Limb (tissue), 2 donors: ENCODE measurements around the gene RNF126.
"Not testable (repeated sequence)": the region's sequence is repeated elsewhere in the genome, so short reads cannot be mapped to it uniquely, and the experiment has no call there.

ENCODE experiments used
- DNase-seq, 2 donors: peaks; one replicate each; pipeline ENCODE4 v3.0.0-alpha.2; 2016; ENCODE audit errors: extremely low spot score in 2 of 2

RNF126 gene

DNA sequence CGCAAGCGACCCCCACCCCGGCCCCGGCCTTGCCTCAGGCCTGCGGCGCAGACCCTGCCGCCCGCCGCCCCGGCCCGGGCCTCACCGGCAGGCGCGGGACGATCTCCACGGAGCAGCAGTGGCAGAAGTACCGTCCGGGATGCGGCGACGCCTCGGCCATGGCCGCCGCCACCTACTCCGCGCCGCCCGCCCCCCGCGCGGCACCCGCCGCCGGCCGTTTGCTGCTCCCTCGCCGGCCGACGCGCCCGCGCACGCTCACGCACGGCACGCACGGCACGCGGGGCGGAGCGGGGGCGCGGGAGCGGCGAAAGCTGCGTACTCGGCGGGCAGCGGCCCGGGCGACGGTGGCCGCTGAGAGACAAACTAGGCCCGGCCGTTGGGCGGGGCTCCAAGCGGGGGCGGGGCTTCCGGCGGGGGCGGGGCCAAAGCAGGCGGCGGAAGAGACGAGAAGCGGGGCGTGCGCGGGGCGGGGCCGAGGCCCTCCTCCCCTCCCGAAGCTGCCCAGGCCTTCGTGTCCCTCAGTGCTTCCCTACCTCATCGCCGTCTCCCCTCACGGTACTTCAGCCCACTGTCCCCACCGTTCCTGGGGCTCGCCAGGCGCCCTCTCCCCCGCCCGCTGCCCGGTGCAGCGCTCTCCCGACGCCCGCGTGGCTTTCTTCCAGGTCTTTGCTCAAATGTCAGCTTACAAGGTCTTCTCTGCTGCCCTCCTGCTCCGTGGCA lies at the start of gene RNF126:
RNF126 (minus strand) TSS at position 253 of the 720 bp plus-strand sequence; CDS start at position 160, 93 bp downstream.
- peak; percentile 87 to 98 for DNase-seq

DNA sequence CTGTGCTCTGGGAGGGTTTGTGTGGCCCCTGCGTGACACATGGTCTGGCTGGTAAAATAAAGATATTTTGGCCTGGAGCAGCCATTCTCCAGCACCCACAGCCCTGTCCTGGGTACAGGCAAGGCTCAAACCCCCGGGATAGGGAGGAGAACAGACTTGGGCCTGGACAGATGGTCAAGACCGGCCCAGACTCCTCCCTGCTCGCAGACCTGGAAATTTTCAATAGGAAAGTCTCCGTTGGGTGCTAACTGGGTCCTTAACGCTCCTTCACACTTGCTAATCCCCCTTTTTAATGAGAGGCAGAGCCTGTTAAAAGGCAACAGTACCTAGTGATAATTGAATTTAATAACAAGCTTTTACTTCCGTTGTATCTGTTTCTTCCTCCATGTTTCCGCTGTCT lies 48.2 kb upstream of the RNF126 start:
- no peak for DNase-seq

DNA sequence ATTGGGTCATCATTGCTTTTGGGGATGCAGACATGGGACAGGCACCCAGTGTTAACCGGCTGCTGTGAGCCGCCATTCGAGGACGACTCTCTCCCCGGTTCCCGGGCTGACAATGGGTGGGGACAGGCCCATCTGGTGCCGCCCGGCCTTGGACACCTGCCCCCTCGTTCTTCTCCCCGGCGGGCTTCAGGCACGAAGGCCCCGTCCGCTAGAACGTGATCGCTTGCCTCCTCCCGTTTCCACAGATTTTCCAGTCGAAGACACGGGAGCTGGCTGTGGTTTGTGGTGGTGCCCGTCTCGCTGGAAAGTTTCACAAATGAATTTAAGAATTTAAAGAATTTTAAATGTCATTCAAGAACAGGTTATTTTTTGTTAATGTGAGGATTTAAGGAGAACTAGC lies 47.8 kb upstream of the RNF126 start:
- DNase-seq = no peak

DNA sequence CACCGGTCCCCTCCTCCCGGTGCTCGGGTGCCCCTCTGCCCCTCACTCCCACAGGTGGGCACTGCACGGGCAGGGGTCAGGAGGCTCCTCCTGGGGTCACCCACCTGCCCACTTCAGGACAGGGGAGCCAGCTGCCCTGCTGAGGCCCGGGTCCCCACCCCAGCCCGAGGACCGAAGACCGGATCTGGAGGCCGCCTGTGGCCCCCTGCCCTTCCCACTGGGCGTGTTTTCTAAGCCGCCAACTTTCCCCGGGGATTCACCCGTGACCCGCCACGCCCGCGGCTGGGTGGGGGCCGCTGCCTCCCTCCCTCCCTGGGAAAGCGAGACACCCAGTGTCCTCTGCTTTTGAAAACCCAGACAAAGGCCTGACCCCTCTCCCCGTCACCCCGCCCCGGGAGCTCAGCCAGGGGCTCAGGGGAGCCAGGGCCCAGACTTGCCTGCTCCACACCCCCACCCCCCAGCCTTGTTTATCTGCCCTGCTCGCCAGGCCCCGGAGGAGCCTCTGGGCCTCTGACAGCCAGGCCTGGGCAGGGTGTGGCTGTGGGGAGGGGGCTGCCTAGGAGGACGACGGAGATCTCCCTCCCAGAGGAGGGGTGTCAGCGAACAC lies 47.1 kb upstream of the RNF126 start:
- no peak for DNase-seq

DNA sequence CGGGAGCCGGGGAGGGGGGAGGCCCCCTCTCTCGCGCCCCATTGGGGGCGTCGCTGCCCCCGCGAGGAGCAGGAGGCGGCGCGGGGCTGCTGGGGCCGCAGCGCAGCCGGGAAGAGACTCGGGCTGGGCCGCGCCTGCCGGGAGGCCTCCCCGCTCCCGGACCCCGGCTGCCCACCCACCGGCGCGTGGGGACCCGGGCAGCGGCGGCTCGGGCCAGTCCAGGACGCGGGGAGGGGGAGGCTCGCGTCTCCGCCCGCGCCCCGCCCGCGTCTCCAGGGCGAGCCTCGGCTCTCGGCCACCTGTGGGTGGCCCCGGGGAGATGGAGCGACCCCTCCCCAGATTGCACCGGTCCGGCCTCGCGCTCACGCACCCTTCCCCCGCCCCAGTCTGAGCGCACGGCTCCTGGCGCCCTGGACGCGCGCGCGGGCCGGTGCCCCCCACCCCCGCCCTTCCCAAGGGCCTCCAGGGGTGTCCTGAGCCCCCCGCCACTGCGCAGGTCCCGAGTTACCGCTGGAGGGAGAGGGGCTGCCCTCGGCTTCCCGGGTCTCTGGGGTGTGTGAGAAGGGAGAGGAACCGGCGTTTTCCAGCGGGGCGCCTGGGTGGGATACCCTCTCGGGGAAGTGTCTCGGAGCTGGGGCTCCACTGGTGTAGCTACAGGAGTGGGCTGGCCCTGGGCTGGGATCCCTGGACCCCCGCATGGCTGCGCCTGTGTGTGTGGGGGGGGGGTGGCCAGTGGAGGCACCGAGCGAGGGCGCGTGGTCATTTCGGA lies 46.4 kb upstream of the RNF126 start:
- no peak for DNase-seq

DNA sequence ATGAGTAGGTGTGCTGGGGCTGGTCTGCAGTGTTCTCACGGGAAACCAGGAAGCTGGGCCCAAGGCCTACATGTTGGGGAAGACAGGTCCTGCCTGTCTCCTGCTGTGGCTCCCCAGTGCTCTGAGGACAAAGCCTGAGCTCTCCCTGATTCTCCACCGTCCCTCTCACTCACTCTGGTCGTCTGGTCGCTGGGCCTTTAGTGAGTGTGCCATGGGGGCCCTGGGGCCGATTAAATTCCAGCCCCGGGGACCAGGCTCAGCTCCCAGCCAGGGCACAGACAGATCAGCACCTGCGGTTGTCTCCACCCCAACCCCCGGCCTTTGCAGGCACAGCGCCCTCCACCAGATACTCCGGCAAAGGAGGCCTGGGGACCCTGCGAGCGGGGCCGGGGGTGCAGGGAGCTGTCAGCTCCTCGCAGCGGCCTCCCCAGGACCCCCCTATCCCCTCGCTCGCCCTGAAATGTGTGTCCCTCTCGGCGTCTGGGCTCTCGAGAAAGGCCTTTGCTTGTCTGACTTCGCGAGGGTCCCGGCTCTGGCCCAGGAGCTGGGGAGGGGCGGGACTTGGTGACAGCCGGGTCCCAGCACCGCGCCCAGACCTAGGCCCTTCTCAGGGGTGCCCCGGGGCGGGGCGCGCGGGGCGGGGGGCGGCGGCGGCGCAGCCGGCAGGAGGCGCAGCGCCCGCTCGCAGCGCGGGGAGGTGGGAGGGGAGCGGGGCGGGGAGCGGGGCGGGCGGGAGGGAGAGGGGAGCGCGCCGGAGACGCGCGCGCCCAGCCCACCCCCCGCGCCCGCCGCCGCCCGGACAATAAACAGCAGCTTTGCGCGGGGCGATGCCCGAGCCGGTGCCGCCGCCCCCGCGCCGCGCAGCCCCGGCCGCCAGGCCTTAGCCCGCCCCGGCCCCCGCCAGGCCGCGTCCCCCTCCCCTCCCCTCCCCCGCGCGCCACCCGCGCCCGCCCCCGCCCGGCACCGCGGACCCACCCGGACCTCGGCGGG lies 45.4 kb upstream of the RNF126 start, which contains the start of gene PALM:
PALM (plus strand) TSS at position 782 of the 990 bp plus-strand sequence. CDS start 212 bp downstream, outside the sequence.
- peak; percentile 26 to 83 for DNase-seq

DNA sequence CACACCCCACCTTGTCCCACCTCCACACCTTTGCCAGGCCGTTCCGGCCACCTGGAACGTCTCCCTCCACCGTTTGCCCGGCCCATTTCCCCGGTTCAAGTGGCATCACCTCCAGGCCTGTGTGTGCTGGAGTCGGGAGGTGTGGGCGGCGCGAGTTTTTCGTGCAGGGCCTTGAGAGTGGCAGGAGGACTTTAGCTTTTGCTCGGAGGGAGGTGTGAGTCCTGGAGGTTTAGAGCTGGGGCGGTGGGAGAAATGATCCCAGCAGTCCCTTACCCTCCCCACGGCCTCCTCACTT lies 41.4 kb upstream of the RNF126 start:
- no peak for DNase-seq

DNA sequence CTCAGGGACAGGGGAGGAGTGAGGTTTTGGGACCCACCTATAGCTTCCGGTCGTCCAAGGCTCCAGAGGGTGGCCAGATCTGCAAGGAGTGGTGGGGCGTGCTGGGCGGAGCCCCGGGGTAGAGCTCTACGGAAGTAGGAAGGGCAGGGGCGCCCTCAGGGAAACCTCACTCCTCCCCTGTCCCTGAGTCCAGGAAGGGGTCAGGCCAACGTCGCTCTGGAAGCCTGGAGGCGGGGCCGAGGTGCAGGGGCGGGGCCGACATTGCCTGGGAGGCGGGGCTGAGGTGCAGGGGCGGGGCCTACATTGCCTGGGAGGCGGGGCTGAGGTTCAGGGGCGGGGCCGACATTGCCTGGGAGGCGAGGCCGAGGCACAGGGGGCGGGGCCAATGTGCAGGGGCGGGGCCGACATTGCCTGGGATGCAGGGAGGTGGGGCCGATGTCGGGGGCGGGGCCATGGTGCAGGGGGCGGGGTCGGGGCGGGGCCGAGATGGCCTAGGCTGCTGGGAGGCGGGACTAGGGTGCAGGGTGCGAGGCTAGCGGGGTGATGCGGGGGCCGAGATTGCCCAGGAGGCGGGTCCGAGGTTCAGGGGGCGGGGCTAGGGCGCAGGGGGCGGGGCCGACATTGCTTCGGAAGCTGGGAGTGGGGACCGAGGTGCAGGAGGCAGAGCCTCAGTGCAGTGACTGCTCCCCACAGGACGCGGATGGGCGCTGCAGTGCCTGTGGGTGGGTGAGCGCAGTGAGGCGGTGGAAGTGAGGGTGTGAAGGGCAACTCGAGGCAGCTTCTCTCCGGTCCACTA lies 40.8 kb upstream of the RNF126 start:
- DNase-seq = peak in 1 of 2 donors; percentile 75

DNA sequence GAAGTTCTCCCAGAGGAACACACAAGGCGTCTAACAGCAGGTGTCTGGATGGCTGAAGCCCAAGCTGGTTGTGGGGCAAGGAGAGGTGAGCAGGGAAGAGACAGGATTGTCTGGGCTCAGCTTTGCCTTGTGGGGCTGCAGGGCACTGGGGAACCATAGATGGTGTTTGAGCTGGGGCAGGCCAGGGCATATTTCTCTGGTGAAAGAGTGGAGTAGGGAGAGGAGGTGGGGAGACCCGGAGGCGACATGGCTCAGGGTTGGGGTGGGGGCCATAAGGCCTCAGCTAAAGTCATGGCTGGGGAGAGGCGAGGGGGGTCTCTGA lies 40.3 kb upstream of the RNF126 start:
- DNase-seq = no peak

DNA sequence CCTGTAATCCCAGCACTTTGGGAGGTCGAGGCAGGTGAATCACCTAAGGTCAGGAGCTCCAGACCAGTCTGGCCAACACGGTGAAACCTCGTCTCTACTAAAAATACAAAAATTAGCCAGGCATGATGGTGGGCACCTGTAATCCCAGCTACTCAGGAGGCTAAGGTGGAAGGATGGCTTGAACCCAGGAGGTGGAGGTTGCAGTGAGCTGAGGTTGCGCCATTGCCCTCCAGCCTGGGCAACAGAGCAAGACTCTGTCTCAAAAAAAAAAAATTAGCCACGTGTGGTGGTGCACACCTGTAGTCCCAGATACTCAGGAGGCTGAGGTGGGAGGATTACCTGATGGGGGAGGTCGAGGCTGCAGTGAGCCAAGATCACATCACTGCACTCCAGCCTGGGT lies 39.8 kb upstream of the RNF126 start:
- not testable (repeated sequence) for DNase-seq

DNA sequence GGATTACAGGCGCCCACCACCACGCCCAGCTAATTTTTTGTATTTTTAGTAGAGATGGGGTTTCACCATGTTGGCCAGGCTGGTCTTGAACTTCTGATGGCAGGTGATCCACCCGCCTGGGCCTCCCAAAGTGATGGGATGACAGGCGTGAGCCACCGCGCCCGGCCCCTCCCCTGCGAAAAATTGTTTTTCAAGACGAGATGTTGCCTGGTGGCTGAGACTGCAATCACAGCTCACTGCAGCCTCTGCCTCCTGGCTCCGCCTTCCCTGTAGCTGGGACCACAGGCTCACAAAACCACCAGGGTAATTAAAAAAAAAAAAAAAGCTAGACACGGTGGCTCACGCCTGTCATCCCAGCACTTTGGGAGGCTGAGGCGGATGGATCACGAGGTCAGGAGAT lies 36.9 kb upstream of the RNF126 start:
- DNase-seq = not testable (repeated sequence)

DNA sequence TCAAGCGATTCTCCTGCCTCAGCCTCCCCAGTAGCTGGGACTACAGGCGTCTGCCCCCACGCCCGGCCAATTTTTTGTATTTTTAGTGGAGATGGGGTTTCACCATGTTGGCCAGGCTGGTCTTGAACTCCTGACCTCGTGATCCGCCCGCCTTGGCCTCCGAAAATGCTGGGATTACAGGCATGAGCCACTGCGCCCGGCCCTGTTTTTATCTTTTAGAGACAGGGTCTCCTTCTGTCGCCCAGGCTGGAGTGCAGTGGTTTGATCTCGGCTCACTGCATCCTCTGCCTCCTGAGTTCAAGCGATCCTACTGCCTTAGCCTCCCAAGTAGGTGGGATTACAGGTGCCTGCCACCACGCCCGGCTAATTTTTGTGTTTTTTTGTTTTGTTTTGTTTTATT lies 35.5 kb upstream of the RNF126 start:
- DNase-seq = not testable (repeated sequence)

DNA sequence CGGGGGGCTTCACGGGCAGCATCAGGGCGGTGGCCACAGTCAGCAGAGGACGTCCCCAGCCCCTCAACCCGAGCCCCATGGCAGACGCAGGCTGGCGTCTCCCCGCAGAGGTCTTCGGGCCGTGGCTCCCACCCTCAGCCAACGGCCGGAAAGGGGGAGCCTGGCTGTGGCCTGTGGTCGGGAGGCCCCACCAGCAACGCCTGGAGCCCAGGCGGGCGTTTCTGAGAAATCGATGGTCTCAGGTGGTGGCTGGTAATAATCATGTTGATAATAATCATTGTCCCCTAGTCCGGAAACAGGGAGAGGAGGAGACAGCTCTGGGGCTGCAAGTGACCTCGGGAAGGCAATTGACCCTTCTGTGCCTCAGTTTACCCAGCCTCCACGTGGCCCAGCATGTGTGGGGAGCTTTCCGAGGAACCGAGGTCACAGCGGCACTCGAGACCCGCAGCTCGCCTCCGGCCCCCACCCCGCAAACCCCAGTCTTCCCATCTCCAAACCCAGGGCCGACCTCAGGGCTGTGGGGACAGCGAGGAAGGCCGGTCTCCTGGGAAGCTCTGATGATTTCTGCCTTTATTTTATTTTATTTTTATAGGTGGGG lies 32.4 kb upstream of the RNF126 start, which contains the start of gene PRSS57:
PRSS57 (minus strand) TSS at position 101 of the 598 bp plus-strand sequence; CDS start at position 79, 22 bp downstream.
- no peak for DNase-seq

DNA sequence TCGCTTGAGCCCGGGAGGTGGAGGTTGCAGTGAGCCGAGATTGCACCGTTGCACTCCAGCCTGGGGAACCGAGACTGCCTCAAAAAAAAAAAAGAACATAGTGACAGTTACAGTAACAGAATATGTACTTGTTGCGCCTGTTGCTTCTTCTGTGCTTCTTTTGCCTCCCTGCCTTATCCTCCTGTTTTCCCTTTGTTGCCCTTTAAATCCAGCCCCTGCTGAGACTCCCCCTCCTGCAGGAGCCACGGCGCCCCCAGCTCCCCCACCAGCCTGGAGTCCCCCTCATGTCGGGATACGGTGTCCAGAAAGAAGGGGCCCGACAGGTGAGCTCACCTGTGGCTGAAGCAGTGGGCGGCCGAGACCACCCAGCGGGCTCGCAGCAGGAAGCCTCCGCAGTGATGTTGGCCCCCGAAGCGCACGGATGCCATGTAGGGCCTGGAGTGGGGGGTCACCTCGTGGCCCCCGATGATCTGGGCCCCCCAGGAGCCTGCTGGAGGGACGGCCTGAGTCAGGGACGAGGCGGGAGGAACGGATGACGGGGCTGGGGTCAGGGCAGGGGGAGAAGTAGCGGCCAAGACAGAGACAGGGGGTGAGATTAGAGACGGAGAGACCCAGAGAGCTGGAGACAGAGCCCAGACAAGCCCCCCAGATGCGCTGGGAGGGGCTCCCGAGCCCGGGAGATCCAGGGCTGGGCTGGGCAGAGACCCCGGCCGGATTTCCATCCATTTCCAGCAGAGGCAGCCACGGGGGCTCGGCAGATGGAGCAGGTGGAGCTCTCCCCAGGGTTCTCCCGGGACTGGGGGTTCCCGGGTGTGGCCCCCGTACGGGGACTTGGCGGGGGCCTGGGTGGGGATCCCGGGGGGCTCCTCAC lies 31.7 kb upstream of the RNF126 start:
- no peak for DNase-seq

DNA sequence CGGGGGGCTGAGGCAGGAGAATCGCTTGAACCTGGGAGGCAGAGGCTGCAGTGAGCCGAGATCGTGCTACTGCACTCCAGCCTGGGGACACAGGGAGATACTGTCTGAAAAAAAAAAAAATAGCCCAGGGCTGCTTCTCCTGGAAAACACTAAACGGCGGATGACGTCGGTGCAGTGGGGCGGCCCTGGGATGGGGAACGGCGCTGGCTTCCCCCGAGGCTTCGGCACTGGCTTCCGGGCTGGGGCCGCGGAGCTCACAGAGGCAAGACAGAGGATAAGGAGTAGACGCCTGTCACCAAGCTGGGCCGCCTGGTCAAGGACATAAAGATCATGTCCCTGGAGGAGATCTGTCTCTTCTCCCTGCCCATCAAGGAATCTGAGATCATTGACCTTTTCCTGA lies 27.2 kb upstream of the RNF126 start:
- DNase-seq = no peak

DNA sequence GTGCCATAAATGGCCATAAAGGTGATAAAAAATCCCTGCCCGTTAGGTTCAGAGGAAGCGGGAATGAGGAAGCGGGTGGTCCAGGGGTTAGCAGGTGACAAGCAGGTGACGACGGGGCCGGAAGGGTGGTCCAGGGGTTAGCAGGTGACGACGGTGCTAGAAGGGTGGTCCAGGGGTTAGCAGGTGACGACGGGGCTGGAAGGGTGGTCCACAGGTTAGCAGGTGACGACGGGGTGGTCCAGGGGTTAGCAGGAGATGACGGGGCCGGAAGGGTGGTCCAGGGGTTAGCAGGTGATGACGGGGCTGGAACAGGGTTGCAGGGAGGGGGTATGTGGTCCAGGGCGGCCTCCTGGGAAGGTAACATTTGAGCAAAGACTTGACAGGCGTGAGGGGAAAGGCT lies 26.0 kb upstream of the RNF126 start:
- DNase-seq = no peak

DNA sequence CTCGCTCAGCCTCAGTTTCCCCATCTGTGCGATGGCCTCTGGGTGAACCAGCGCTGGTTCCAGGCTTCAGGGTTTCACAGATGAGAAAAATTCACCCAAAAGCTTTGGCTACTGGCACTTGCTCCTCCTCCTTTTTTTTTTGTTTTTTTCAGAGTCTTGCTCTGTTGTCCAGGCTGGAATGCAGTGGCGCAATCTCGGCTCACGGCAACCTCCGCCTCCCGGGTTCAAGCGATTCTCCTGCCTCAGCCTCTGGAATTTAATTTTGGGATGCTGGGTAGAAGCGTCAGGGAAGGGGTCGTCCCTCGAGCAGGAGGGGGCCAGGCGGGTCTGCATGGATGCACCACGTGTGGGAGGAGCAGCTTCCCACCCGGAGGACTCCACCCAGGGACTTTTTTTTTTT lies 25.2 kb upstream of the RNF126 start:
- no peak for DNase-seq

DNA sequence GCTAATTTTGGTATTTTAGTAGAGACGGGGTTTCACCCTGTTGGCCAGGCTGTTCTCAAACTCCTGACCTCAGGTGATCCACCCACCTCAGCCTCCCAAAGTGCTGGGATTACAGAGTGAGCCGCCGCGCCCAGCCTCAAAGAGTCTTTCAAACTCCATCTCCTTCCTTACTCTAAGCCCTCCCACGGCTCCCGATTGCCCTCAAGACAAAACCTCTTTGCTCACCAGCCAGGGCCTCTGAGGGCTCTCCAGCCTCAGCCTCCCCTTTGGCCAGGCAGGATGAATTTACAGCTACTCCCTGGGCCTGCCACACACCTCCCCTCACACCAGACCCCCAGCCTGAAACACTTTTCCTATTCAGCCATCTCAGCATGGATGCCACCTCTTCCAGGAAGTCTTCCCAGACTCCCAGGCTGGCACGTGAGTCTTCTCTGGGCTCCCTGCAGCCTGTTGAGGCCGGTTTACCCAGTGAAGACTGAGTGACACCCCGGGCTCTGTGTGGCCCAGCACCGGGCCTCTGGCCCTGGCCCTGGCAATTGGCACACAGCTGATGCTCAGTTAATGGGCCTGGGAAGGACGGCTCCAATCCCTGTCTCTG lies 24.7 kb upstream of the RNF126 start:
- no peak for DNase-seq
